Ectodermal cell (in vitro differentiated cells): Measurements from ENCODE around the gene CDH1.

ENCODE experiments used
- H3K27ac ChIP-seq: 2 replicates; pipeline ENCODE4 v1.7.0; 2013; ENCODE audit warnings: mild to moderate bottlenecking, low read depth, low read length; ENCODE audit not compliant: insufficient read depth, poor library complexity, severe bottlenecking
- H3K27me3 ChIP-seq: 2 replicates; pipeline ENCODE4 v1.7.0; 2013; ENCODE audit warnings: mild to moderate bottlenecking, low read length; ENCODE audit not compliant: insufficient read depth, control insufficient read depth, poor library complexity, severe bottlenecking
- H3K36me3 ChIP-seq: one replicate; pipeline ENCODE4 v1.7.0; 2013; ENCODE audit warnings: low read length; ENCODE audit not compliant: control insufficient read depth, insufficient read depth
- H3K4me1 ChIP-seq: one replicate; pipeline ENCODE4 v1.7.0; 2013; ENCODE audit warnings: low read length; ENCODE audit not compliant: control insufficient read depth, insufficient read depth
- H3K4me3 ChIP-seq: 2 replicates; pipeline ENCODE4 v1.7.0; 2013; ENCODE audit warnings: low read depth, low read length, control low read depth; ENCODE audit not compliant: insufficient read depth
- H3K9me3 ChIP-seq: 2 replicates; pipeline ENCODE4 v1.7.0; 2013; ENCODE audit warnings: mild to moderate bottlenecking, low read length, moderate library complexity; ENCODE audit not compliant: control insufficient read depth
- WGBS, 2 experiments: methylation state at CpG; one replicate each; pipeline ENCODE4 v1.1.7; 2013; ENCODE audit warnings: missing lambda C conversion rate in 2 of 2; 5-methylcytosine and 5-hydroxymethylcytosine counted together

CDH1 gene

DNA sequence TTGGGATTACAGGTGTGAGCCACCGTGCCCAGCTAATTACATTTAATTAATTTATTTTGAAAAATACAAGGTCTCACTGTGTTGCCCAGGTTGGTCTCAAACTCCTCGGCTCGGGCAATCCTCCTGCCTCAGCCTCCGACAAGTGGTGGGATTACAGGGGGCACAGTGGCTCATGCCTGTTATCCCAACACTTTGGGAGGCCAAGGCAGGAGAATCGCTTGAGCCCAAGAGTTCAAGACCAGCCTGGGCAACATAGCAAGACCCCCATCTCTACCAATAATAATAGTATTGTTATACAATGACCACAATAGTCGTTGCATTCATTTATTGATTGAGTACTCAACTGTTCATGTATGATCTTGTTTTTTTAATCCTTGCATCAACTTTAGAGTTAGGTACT, 22.0 kb downstream of the CDH1 start:
- 87 to 97% methylated on average over 5 to 6 of the region's 6 CpGs for WGBS, 2 experiments
- Histone ChIP-seq H3K4me1 (peaks cover 13% of the 10 kb centered on the region), H3K36me3 (no peaks in the 10 kb centered on the region), H3K9me3 (no peaks in the 10 kb centered on the region), H3K4me3 (no peak overlapping the region), H3K27me3 (no peaks in the 10 kb centered on the region), H3K27ac (no peak overlapping the region)

DNA sequence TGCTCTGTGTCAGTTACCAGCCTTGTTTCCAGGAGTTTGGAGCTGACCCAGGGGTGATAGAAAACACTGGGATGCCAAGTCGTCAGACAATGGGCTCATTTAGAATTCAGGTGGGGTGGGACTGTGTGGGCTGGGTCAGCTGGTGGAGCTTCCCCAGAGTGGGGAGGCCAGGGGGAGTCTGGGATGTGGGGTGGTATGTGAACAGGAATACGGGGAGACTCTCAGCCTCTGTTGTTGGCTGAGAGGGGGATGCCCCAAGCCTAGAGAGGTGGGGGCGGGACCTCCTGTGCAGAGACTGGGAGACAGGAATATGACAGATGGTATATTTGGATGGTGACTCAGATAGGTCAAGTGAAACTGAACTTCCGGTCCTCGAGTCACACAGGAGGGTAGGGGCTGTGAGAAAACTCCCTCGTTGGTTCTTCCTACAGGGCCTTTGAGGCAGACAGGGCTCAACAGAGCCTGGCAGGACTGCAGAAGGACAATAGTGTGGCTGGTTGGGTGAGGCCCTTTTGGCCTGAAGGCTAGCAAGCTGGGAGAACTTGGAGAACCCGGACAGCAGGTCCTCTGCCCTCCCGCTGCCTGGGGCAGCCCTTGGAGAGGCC, 23.7 kb downstream of the CDH1 start:
- peaks cover 13% of the 10 kb centered on the region for H3K4me1 ChIP-seq
- no peak overlapping the region for H3K4me3 ChIP-seq
- H3K27me3 ChIP-seq, result no peaks in the 10 kb centered on the region
- no peak overlapping the region for H3K27ac ChIP-seq
- H3K9me3 ChIP-seq, result no peaks in the 10 kb centered on the region
- whole genome bisulfite sequencing, 2 experiments, result 79 to 82% methylated on average over 8 of the region's 8 CpGs
- no peaks in the 10 kb centered on the region for H3K36me3 ChIP-seq

DNA sequence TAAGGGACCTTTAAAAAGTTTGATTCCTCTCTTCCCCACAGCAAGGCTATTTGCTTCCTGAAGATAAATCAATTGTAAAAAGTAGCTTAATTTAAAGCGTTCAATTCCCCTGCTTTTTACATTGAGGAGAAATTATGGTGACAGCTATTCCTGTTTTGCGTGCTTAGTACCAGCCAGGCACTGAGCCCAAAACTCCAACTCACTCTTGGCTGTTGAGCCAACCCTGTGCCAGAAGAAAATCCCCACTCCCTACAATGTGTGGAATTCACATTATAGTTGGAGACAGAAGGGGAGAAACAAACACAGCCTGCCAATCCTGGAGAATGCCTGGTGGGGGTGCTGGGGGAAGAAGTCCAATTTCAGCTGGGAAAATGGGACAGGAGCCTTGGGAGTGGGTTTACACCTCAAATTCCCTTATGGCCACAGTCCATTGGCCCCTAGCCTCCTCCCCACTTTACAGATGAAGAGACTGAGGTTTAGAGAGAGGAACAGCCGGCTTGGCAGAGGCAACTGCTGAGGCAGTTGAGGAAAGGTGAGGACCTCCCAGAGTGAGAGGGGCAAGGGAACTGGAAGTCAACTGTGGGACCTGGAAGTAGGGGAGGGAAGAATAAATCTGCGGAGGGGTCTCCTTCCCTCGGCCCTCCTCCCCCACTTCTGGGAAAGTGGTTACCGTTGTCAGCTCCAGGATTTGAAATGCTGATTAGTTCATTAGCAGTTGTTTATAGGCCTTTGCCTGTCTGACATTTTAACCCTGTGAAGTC, 26.1 kb downstream of the CDH1 start:
- H3K4me3 ChIP-seq, result no peak overlapping the region
- H3K36me3 ChIP-seq, result no peaks in the 10 kb centered on the region
- peaks cover 13% of the 10 kb centered on the region for H3K4me1 ChIP-seq
- WGBS, 2 experiments, result 20 to 22% methylated on average over 6 of the region's 6 CpGs
- no peak overlapping the region for H3K27ac ChIP-seq
- H3K9me3 ChIP-seq, result no peaks in the 10 kb centered on the region
- no peaks in the 10 kb centered on the region for H3K27me3 ChIP-seq

DNA sequence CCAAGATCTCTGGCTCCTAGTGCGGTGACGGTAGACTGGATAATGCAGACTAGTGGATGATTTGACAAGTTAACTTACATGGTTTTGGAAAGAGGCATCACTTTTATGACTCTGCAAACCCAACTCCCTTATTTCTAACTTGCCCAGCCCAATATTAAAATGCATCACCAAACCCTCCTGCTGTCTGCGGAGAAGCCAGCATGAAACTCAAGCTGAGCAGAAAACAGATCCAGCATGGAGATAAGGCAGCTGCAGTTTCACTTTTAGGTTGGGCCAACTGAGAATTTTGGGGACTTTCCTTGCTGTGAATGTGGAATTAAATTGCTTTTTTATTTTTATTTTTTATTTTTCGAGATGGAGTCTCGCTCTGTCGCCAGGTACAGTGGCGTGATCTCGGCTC, 27.8 kb downstream of the CDH1 start:
- 86 to 93% methylated on average over 8 of the region's 8 CpGs for WGBS, 2 experiments
- H3K9me3 ChIP-seq, result no peaks in the 10 kb centered on the region
- peaks cover 13% of the 10 kb centered on the region for H3K4me1 ChIP-seq
- no peaks in the 10 kb centered on the region for H3K27me3 ChIP-seq
- H3K4me3 ChIP-seq, result no peak overlapping the region
- H3K27ac ChIP-seq, result no peak overlapping the region
- no peaks in the 10 kb centered on the region for H3K36me3 ChIP-seq

DNA sequence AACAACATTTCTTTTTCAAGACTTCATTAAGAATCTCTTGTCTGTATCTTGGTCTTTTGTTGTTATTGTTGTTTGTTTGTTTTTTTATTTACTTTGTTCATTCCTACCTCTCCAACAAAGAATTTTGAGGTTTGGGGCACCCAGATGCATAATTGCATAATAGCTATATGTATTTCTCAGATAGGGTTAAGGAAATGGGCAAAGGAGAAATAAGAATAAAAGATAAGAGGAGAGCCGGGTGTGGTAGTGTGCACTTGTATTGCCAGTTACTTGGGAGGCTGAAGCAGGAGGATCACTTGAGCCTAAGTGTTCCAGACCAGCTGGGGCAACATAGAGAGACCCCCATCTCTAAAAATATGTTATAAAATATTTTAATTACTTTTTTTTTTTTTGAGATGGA, 30.5 kb downstream of the CDH1 start:
- no peak overlapping the region for H3K4me3 ChIP-seq
- H3K4me1 ChIP-seq, result peaks cover 8% of the 10 kb centered on the region
- H3K27ac ChIP-seq, result no peak overlapping the region
- H3K27me3 ChIP-seq, result no peaks in the 10 kb centered on the region
- no peaks in the 10 kb centered on the region for H3K36me3 ChIP-seq
- H3K9me3 ChIP-seq, result no peaks in the 10 kb centered on the region
- WGBS, 2 experiments, result 91 to 95% methylated on average over 1 of the region's 1 CpG

DNA sequence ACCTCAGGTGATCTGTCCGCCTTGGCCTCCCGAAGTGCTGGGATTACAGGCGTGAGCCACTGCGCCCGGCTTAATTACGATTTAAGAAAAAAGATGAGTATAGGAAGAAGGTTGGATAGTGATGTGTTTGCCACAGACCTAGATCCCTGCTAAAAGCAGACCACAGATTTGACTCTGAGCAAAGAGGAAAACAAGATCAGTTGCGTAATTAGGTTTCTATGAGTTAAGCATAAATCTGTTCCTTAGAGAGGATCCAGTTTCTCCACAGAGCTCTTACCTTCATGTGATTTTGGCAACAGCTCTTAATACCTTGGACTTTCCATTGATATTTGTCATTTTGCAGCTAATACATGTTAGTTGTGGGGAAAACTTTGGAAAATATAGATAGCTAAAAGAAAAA, 31.1 kb downstream of the CDH1 start:
- WGBS, 2 experiments, result 84% methylated on average over 7 of the region's 7 CpGs
- no peak overlapping the region for H3K27ac ChIP-seq
- H3K36me3 ChIP-seq, result no peaks in the 10 kb centered on the region
- H3K4me1 ChIP-seq, result peaks cover 5% of the 10 kb centered on the region
- H3K27me3 ChIP-seq, result no peaks in the 10 kb centered on the region
- no peak overlapping the region for H3K4me3 ChIP-seq
- H3K9me3 ChIP-seq, result no peaks in the 10 kb centered on the region

DNA sequence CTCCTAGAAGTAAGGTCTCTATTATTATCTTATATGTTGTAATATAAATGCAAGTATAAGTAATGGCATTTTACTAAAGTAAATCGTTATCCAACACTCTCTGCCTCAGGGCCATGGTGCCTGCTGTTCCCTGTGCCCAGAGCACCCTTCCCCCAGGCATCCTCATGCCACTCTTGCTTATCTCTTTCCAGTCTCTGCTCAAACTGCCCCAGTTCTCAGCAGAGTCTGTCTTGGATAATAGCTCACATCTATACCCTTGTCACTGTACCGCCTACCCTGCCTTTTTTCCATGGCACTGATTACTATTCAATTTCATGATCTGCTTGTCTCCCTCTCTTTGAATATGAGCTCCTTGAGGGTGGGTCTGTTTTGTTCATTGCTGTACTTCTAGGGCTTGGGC, 31.7 kb downstream of the CDH1 start:
- no peaks in the 10 kb centered on the region for H3K9me3 ChIP-seq

DNA sequence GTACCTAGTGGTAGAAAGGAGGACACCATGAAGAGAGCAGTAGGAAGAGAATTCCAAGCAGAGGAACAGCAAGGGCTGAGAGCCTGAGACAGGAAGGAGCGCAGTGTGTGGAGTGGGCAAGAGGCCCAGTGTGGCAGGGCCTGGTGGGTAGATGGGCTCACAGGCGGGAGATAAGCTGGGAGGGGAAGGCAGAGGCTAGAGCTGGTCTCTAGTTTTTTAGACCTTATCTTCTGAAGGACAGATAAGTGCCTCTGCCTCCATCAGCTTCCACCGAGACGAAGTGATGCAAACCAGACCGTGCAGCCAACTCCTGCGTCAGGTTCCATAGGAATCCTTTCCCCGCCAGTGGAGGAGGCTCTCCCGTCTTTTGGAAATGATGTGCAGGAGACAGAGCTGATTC, 33.6 kb downstream of the CDH1 start:
- no peaks in the 10 kb centered on the region for H3K36me3 ChIP-seq
- 92 to 93% methylated on average over 8 of the region's 8 CpGs for WGBS, 2 experiments
- H3K9me3 ChIP-seq, result no peaks in the 10 kb centered on the region
- H3K27me3 ChIP-seq, result no peaks in the 10 kb centered on the region
- no peak overlapping the region for H3K27ac ChIP-seq
- no peaks in the 10 kb centered on the region for H3K4me1 ChIP-seq
- no peak overlapping the region for H3K4me3 ChIP-seq

More for the DNA sequence above, 31.7 kb downstream of the CDH1 start:
- H3K27ac ChIP-seq, result no peak overlapping the region
- no peak overlapping the region for H3K4me3 ChIP-seq
- H3K36me3 ChIP-seq, result no peaks in the 10 kb centered on the region
- H3K27me3 ChIP-seq, result no peaks in the 10 kb centered on the region
- H3K4me1 ChIP-seq, result no peaks in the 10 kb centered on the region
- whole genome bisulfite sequencing, 2 experiments, result 92 to 100% methylated on average over 2 of the region's 2 CpGs

DNA sequence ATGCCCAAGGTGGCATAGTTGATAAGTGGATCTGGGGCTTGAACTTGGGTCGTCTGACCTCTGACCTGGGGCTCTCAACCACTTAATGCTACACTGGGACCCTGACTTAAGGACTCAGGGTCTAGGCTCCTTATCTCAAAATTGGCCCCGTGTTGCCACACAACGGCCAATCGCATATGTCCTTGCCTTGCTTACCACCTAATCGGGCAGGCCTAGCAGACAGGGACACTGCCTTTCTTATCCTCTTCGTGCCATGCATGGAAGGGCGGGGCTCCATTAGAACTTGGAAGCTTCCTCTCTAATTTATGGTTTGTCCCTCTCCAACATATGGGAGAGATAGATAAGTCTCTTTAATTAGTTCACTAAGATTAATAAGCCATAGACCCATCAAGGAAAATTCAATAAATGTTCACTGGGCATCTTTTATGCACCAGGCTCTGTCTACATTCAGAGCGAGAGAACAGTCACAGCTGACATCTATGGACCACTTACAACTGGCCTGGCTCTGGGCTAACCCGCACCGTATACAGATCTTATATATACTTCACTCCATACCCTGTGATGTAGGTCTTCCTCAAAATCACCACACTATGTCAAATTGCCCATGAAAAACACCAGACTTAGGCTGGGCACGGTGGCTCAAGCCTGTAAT, 35.1 kb downstream of the CDH1 start:
- Histone ChIP-seq H3K4me1 (no peaks in the 10 kb centered on the region), H3K36me3 (no peaks in the 10 kb centered on the region), H3K9me3 (no peaks in the 10 kb centered on the region), H3K4me3 (no peak overlapping the region), H3K27ac (no peak overlapping the region), H3K27me3 (no peaks in the 10 kb centered on the region)
- 95% methylated on average over 11 of the region's 11 CpGs for WGBS, 2 experiments

DNA sequence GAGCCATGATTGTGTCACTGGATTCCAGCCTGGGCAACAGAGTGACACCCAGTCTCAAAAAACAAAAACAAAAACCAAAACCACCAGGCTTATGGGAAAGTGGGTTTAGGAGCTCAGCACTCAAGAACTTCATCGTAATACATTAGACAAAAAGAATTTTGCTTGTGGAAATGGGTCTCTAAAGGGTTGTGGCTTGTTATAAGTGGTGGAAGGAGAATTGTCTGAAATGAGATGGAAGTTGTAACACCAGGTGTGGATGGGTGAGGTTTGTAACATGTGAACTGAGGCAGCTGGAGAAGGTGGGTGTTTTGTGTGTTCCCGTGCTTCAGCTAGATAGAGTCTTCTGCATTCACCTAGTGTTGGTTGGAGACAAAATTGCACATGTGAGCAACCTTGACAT, 35.8 kb downstream of the CDH1 start:
- Histone ChIP-seq H3K9me3 (no peaks in the 10 kb centered on the region), H3K27ac (no peak overlapping the region), H3K27me3 (no peaks in the 10 kb centered on the region), H3K4me1 (no peaks in the 10 kb centered on the region), H3K36me3 (no peaks in the 10 kb centered on the region), H3K4me3 (no peak overlapping the region)
- 94 to 96% methylated on average over 2 of the region's 2 CpGs for WGBS, 2 experiments
